Heart right ventricle (tissue), 16 donors: Measurements from ENCODE around the gene NOL12. TPM values are rescaled to one million over a fixed set of nuclear protein-coding genes. Genes with fewer than 3 reads are reported as not detected.

Experiments used
- ATAC-seq, 8 donors: fragments of 200-7000 bp; cut with Tn5 transposase; one replicate each; pipeline ENCODE4 v1.9.1; 2020; ENCODE audit warnings: mild to moderate bottlenecking in 8 of 8, moderate library complexity in 8 of 8, moderate number of reproducible peaks in 1 of 8
- DNase-seq, 2 donors: peaks; one replicate each; pipeline ENCODE4 v3.0.0-alpha.2; 2020
- H3K27ac ChIP-seq, 10 donors: fragments of 200-600 bp; sonication (generic) in 2 of 10; one replicate each; pipeline versions ENCODE4 v1.5.0 to v1.8.0; 2020 to 2022; ENCODE audit warnings: mild to moderate bottlenecking in 3 of 10
- H3K27me3 ChIP-seq, 7 donors: fragments of 200-600 bp; one replicate each; pipeline ENCODE4 v1.8.0; 2021 to 2022; ENCODE audit warnings: mild to moderate bottlenecking in 2 of 7
- H3K36me3 ChIP-seq, 9 donors: fragments of 200-600 bp; sonication (generic) in 1 of 9; one replicate each; pipeline versions ENCODE4 v1.5.0 to v1.8.0; 2020 to 2022; ENCODE audit warnings: mild to moderate bottlenecking in 2 of 9
- H3K4me1 ChIP-seq, 9 donors: fragments of 200-600 bp; sonication (generic) in 1 of 9; one replicate each; pipeline versions ENCODE4 v1.5.0 to v1.8.0; 2020 to 2022; ENCODE audit warnings: mild to moderate bottlenecking in 4 of 9
- H3K4me3 ChIP-seq, 10 donors: fragments of 200-600 bp; sonication (generic) in 2 of 10; one replicate each; pipeline versions ENCODE4 v1.5.0 to v1.8.0; 2020 to 2022; ENCODE audit warnings: mild to moderate bottlenecking in 7 of 10, moderate library complexity in 2 of 10
- H3K9me3 ChIP-seq, 11 donors: fragments of 200-600 bp in 10 of 11; sonication (generic) in 2 of 11; one replicate each; pipeline versions ENCODE4 v1.5.0 to v1.8.0; 2013 to 2022; ENCODE audit warnings: mild to moderate bottlenecking in 2 of 11, control low read depth in 1 of 11, moderate library complexity in 1 of 11
- WGBS, 2 donors: extraction: QIAGEN DNeasy Blood & Tissue Kit; methylation state at CpG; one replicate each; pipeline ENCODE4 v1.1.7; 2013; ENCODE audit warnings: inconsistent platforms in 1 of 2; 5-methylcytosine and 5-hydroxymethylcytosine counted together
- intact Hi-C, 10 donors: fragments of 100-400 bp; cut with DNase I; formaldehyde crosslinking; loops; one replicate each; pipeline versions ENCODE4 v1.11.1 to v1.14.2; 2022
- polyA plus RNA-seq, 2 donors: library from polyadenylated mRNA; stranded (reverse); fragments of 200-250 nt; gene quantifications; one replicate each; pipeline ENCODE4 v1.2.3, GENCODE V29; 2013
- total RNA-seq, 10 donors: library from RNA; stranded (reverse); fragmentation: NEBNext Ultra II Directional in 3 of 10; extraction: Animal tissue kit (Norgen Biotek cat#: 25700) in 3 of 10; gene quantifications; one replicate each; pipeline versions ENCODE4 v1.2.1 to v1.2.4, GENCODE V29; 2021 to 2023
- TF ChIP-seq, protein P1 (sequence below), 9 donors: fragments of 200-600 bp; sonication (generic) in 2 of 9; IDR thresholded peaks; one replicate each; pipeline versions ENCODE4 v1.5.0 to v1.8.0; 2021 to 2022; ENCODE audit warnings: antibody characterized with exemption in 9 of 9, mild to moderate bottlenecking in 5 of 9, moderate library complexity in 1 of 9
- donor health status: Arrhythmogenic right ventricular cardiomyopathy.
- donor health status: ischemic (EF 13 %, LVEDD 7.1; RV severe dilation, severe dysfunction).
- donor health status: healthy with polysubstance abuse.
- donor health status: DM: no; HTN: yes; CAD: no.
- donor health status: DM: no; HTN: no; CAD: no.
- donor health status: ischemic (EF 25% LVEDD 6.9; RV normal size, moderate dysfunction).
- donor health status: ischemic (EF 25% LVEDD 5.7; RV mildly dilated, moderate dysfunction).
- donor health status: healthy.
- donor health status: DM: yes; HTN: yes; CAD: no.
- donor health status: Ischemic cardiomyopathy.
- donor health status: ischemic (EF 35%, LVEDD 5.7; RV mildly dilated, moderate dysfunction).
- donor health status: nonischemic (EF 11% LVEDD 7.7; RV severe dilation, severe dysfunction).
- donor health status: DM: yes; HTN: yes; CAD: no.
- donor health status: PGD.
- donor health status: ischemic (EF 29% LVEDD 5.4; RV normal size, mild dysfunction).
- donor health status: nonischemic (EF 23%, LVEDD 6.1; RV moderate dilation, normal function).

NOL12 gene
- total and polyA plus RNA-seq, 12 donors, result 10.8 to 35.3 (median 13.3) TPM

- Histone ChIP-seq H3K4me3 (no peak overlapping the region), H3K4me1 (peaks cover 0 to 29% (median 9%) of the 10 kb centered on the region in 9 donors), H3K9me3 (no peaks in the 10 kb centered on the region), H3K36me3 (no peaks in the 10 kb centered on the region), H3K27me3 (no peaks in the 10 kb centered on the region), H3K27ac (no peak overlapping the region)
- no peak for ATAC-seq
- TF ChIP-seq, protein P1, sequence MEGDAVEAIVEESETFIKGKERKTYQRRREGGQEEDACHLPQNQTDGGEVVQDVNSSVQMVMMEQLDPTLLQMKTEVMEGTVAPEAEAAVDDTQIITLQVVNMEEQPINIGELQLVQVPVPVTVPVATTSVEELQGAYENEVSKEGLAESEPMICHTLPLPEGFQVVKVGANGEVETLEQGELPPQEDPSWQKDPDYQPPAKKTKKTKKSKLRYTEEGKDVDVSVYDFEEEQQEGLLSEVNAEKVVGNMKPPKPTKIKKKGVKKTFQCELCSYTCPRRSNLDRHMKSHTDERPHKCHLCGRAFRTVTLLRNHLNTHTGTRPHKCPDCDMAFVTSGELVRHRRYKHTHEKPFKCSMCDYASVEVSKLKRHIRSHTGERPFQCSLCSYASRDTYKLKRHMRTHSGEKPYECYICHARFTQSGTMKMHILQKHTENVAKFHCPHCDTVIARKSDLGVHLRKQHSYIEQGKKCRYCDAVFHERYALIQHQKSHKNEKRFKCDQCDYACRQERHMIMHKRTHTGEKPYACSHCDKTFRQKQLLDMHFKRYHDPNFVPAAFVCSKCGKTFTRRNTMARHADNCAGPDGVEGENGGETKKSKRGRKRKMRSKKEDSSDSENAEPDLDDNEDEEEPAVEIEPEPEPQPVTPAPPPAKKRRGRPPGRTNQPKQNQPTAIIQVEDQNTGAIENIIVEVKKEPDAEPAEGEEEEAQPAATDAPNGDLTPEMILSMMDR (IDR thresholded peaks at IDR 0.05), result no peak
- WGBS, 2 donors, result 97 to 98% methylated on average over 3 of the region's 3 CpGs
- DNase-seq, result no peak
- intact Hi-C loops, result no loop called here
Observed at GRCh38 chr22:37705205-37705604, 19.1 kb downstream of the NOL12 start.

DNA sequence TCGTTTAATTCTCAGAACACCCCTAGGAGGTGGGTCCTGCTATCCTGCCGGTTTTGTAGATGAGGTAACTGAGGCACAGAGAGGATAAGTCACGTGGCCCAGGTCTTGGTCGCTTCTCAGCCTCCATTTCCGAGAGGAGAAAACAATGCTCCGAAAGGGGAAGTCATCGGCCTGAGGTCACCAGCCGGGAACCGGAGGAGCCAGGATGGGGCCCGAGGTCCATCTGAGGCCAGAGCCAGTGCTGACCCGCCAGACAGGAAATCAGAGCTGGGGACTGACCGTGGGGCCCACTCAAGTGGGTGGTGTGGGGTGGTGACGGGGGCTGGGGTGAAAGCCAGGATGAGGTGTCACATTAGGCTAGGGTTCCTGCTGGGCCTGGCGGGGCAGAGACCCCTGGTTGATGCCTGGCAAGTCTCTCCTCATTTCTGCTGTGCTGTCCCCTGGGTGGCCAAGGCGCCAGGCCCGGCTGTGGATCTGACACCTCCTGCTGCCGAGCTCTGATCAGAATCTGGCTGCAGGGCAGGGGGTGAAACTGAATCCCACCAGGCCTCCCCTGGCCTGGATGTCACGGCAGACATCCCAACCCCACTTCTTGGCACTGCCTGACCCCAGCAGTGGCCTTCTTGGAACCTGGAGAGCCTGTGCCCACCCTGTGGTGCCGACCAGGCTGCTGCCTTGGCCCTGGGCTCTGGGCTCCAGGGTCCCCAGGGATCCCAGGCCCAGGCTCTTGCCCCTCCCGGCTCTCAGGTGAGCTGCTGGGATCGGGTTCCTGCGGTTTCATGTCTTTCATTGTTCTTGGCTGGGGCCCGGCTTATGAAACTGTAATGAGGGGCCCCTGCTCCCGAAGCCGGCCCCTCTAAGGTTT lies 22.7 kb downstream of the NOL12 start:
- intact Hi-C loops, result no loop called here
- peak in 7 of 8 donors; percentile 52 to 87 (median 71) for ATAC-seq
- DNase-seq, result peak; percentile 29 to 38
- Histone ChIP-seq H3K27me3 (no peaks in the 10 kb centered on the region), H3K27ac (peak overlapping the region in 4 of 10 donors; percentile 41 to 77 (median 56)), H3K4me3 (no peak overlapping the region), H3K9me3 (no peaks in the 10 kb centered on the region), H3K36me3 (no peaks in the 10 kb centered on the region), H3K4me1 (peaks cover 0 to 15% (median 9%) of the 10 kb centered on the region in 9 donors)
- TF ChIP-seq, protein P1 (IDR thresholded peaks at IDR 0.05), result no peak
- 73 to 83% methylated on average over 25 of the region's 25 CpGs for WGBS, 2 donors

GRCh38 chr22:37709445-37709765 lies 23.3 kb downstream of the NOL12 start:
- intact Hi-C loops, result no loop called here
- Histone ChIP-seq H3K36me3 (no peaks in the 10 kb centered on the region), H3K4me1 (peaks cover 0 to 15% (median 9%) of the 10 kb centered on the region in 9 donors), H3K9me3 (no peaks in the 10 kb centered on the region), H3K27me3 (no peaks in the 10 kb centered on the region), H3K4me3 (no peak overlapping the region), H3K27ac (peak overlapping the region in 1 of 10 donors; percentile 77)
- TF ChIP-seq, protein P1 (IDR thresholded peaks at IDR 0.05), result no peak
- DNase-seq, result no peak
- 96% methylated on average over 15 of the region's 15 CpGs for WGBS, 2 donors
- ATAC-seq, result peak in 1 of 8 donors; percentile 6

DNA sequence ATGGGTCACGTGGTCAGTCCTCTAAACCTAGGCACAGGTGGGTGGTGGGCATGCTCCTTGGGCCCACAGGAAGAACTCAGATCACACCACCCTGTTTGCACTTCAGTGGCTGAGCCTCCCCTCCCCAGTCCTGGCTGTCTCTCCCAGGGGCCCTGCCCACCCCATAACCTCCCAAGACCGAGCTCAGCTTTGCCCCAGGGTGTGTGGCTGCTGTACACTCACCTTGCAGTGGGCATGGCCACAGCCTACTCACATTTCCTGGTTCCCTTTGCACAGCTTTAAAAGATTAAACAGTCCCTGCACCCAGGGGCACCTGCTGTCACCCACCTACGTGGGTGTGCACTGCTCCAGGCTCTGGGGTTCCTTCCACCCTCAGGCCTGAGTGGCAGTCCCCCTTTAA lies 24.5 kb downstream of the NOL12 start:
- Histone ChIP-seq H3K27me3 (no peaks in the 10 kb centered on the region), H3K4me1 (peaks cover 0 to 12% (median 9%) of the 10 kb centered on the region in 9 donors), H3K4me3 (no peak overlapping the region), H3K27ac (no peak overlapping the region), H3K36me3 (no peaks in the 10 kb centered on the region), H3K9me3 (no peaks in the 10 kb centered on the region)
- WGBS, 2 donors, result 91% methylated on average over 3 of the region's 3 CpGs
- ATAC-seq, result no peak
- TF ChIP-seq, protein P1 (IDR thresholded peaks at IDR 0.05), result no peak
- intact Hi-C loops, result no loop called here
- DNase-seq, result no peak
